Left ventricle myocardium inferior (tissue), 1 donor: ENCODE results near the gene ZNF329. TPM values are rescaled to one million over a fixed set of nuclear protein-coding genes. Genes with fewer than 3 reads are reported as not detected.
"Not testable (repeated sequence)": the region's sequence is repeated elsewhere in the genome, so short reads cannot be mapped to it uniquely, and the experiment has no call there.

Source experiments
- DNase-seq: peaks from one replicate; pipeline ENCODE4 v3.0.0-alpha.2; 2020
- H3K27ac ChIP-seq: fragments of 200-600 bp; replicated peaks from 2 replicates; pipeline ENCODE4 v1.8.0; 2021
- H3K27me3 ChIP-seq: fragments of 200-600 bp; 2 replicates; pipeline ENCODE4 v1.8.0; 2021; ENCODE audit warnings: low read depth
- H3K36me3 ChIP-seq: fragments of 200-600 bp; 2 replicates; pipeline ENCODE4 v1.8.0; 2021
- H3K4me1 ChIP-seq: fragments of 200-600 bp; 2 replicates; pipeline ENCODE4 v1.8.0; 2021
- H3K4me3 ChIP-seq: fragments of 200-600 bp; 2 replicates; pipeline ENCODE4 v1.8.0; 2021; ENCODE audit warnings: mild to moderate bottlenecking, moderate library complexity
- H3K9me3 ChIP-seq: fragments of 200-600 bp; replicated peaks from 2 replicates; pipeline ENCODE4 v1.8.0; 2021
- CTCF ChIP-seq: fragments of 200-600 bp; IDR thresholded peaks from 2 replicates; pipeline ENCODE4 v1.8.0; 2021; ENCODE audit warnings: antibody characterized with exemption, mild to moderate bottlenecking, borderline replicate concordance
- intact Hi-C: fragments of 100-400 bp; cut with micrococcal nuclease; formaldehyde crosslinking; loops from one replicate; pipeline ENCODE4 v1.11.0; 2022
- total RNA-seq: library from RNA; stranded (reverse); fragmentation: NEBNext Ultra II Directional; extraction: Animal tissue kit (Norgen Biotek cat#: 25700); gene quantifications from one replicate; pipeline ENCODE4 v1.2.1, GENCODE V29; 2021
- donor health status: DM: no; HTN: yes; CAD: no; lungs with severe emphysema.

Gene ZNF329
- total RNA-seq, 1 donor from 2014 or later = 7.8 TPM

- H3K27me3 ChIP-seq = no peaks in the 10 kb centered on the region
- H3K4me3 ChIP-seq = peak overlapping the region; percentile 96
- peak; percentile 98 for TF ChIP-seq CTCF
- peaks cover 54% of the 10 kb centered on the region for H3K4me1 ChIP-seq
- peak; percentile 97 for DNase-seq
- intact Hi-C loops = no loop called here
- H3K9me3 ChIP-seq = peaks cover 4% of the 10 kb centered on the region
- no peaks in the 10 kb centered on the region for H3K36me3 ChIP-seq
- H3K27ac ChIP-seq = peak overlapping the region; percentile 93
These were observed 4.4 kb upstream of the ZNF329 start for GRCh38 chr19:58154679-58155648.

GRCh38 chr19:58154287-58154678, 3.7 kb upstream of the ZNF329 start:
- Histone ChIP-seq H3K27me3 (no peaks in the 10 kb centered on the region), H3K36me3 (no peaks in the 10 kb centered on the region), H3K4me3 (peak overlapping the region; percentile 96), H3K4me1 (peaks cover 61% of the 10 kb centered on the region), H3K27ac (peak overlapping the region; percentile 93), H3K9me3 (peaks cover 5% of the 10 kb centered on the region)
- TF ChIP-seq CTCF = no peak
- DNase-seq = peak; percentile 34
- intact Hi-C loops = no loop called here

GRCh38 chr19:58153386-58153785, 2.8 kb upstream of the ZNF329 start:
- TF ChIP-seq CTCF = no peak
- H3K27me3 ChIP-seq = no peaks in the 10 kb centered on the region

GRCh38 chr19:58147475-58147874, 3.1 kb downstream of the ZNF329 start:
- H3K4me3 ChIP-seq, DNase-seq, H3K27me3 ChIP-seq, H3K27ac ChIP-seq, intact Hi-C loops: not testable (repeated sequence)
- peaks cover 49% of the 10 kb centered on the region for H3K9me3 ChIP-seq
- H3K4me1 ChIP-seq = peaks cover 36% of the 10 kb centered on the region
- peaks cover 34% of the 10 kb centered on the region for H3K36me3 ChIP-seq

More at GRCh38 chr19:58153386-58153785, 2.8 kb upstream of the ZNF329 start:
- Histone ChIP-seq H3K9me3 (peaks cover 13% of the 10 kb centered on the region), H3K4me3 (no peak overlapping the region), H3K27ac (no peak overlapping the region), H3K4me1 (peaks cover 66% of the 10 kb centered on the region), H3K36me3 (no peaks in the 10 kb centered on the region)
- intact Hi-C loops = no loop called here
- DNase-seq = no peak

- intact Hi-C loops = no loop called here
- H3K4me3 ChIP-seq = no peak overlapping the region
- no peak overlapping the region for H3K27ac ChIP-seq
- peaks cover 65% of the 10 kb centered on the region for H3K9me3 ChIP-seq
- no peak for TF ChIP-seq CTCF
- peaks cover 21% of the 10 kb centered on the region for H3K4me1 ChIP-seq
- no peaks in the 10 kb centered on the region for H3K27me3 ChIP-seq
- peaks cover 50% of the 10 kb centered on the region for H3K36me3 ChIP-seq
- no peak for DNase-seq
These were observed 4.7 kb downstream of the ZNF329 start for GRCh38 chr19:58145849-58146248.

GRCh38 chr19:58134244-58134643, 16.3 kb downstream of the ZNF329 start:
- intact Hi-C loops = no loop called here
- H3K9me3 ChIP-seq = peaks cover 100% of the 10 kb centered on the region
- no peaks in the 10 kb centered on the region for H3K27me3 ChIP-seq
- H3K36me3 ChIP-seq = peaks cover 100% of the 10 kb centered on the region
- TF ChIP-seq CTCF = no peak
- no peak overlapping the region for H3K4me3 ChIP-seq
- H3K27ac ChIP-seq = no peak overlapping the region
- H3K4me1 ChIP-seq = no peaks in the 10 kb centered on the region
- DNase-seq = no peak
